Posterior vena cava (tissue), 2 donors: Measurements from ENCODE around the gene PLXNA4. TPM values are rescaled to one million over a fixed set of nuclear protein-coding genes. Genes with fewer than 3 reads are reported as not detected.

Experiments
- DNase-seq: peaks from one replicate; pipeline ENCODE4 v3.0.0-alpha.2; 2020; ENCODE audit warnings: low spot score
- intact Hi-C, 2 donors: fragments of 100-400 bp; cut with DNase I; formaldehyde crosslinking; loops; one replicate each; pipeline versions ENCODE4 v1.14.1 to v1.14.2; 2022 to 2023
- total RNA-seq, 2 donors: library from RNA; stranded (reverse); fragmentation: NEBNext Ultra II Directional; extraction: Animal tissue kit (Norgen Biotek cat#: 25700); gene quantifications; one replicate each; pipeline ENCODE4 v1.2.1, GENCODE V29; 2021
- donor health status: DM: yes; HTN: yes; CAD: no.
- donor health status: DM: yes; HTN: yes; CAD: no.

The PLXNA4 gene
- total RNA-seq, 2 donors from 2014 or later, result 24.9 to 61.2 TPM

GRCh38 chr7:132463922-132464321, 112.3 kb downstream of the PLXNA4 start:
- intact Hi-C loops, result loop anchor here in 1 of 2 donors (10.0 kb wide), 1 partner anchor 59 kb away; no protein-coding TSS in a partner anchor
- DNase-seq, result no peak

GRCh38 chr7:132462478-132462877, 113.8 kb downstream of the PLXNA4 start:
- no peak for DNase-seq
- intact Hi-C loops, result loop anchor here in 1 of 2 donors (10.0 kb wide), 1 partner anchor 58 kb away; no protein-coding TSS in a partner anchor

- no peak for DNase-seq
- intact Hi-C loops, result loop anchor here in 1 of 2 donors (10.0 kb wide), 1 partner anchor 56 kb away; no protein-coding TSS in a partner anchor
Measured at GRCh38 chr7:132461032-132461592, 115.2 kb downstream of the PLXNA4 start.

- DNase-seq, result no peak
- intact Hi-C loops, result no loop called here
Measured at GRCh38 chr7:132458729-132459128, 117.5 kb downstream of the PLXNA4 start.

- intact Hi-C loops, result no loop called here
- DNase-seq, result peak; percentile 1
Measured at GRCh38 chr7:132457658-132458057, 118.6 kb downstream of the PLXNA4 start.

GRCh38 chr7:132456418-132456817, 119.9 kb downstream of the PLXNA4 start:
- no peak for DNase-seq
- intact Hi-C loops, result no loop called here

GRCh38 chr7:132455378-132455777, 120.9 kb downstream of the PLXNA4 start:
- intact Hi-C loops, result no loop called here
- DNase-seq, result no peak

GRCh38 chr7:132453826-132454225, 122.4 kb downstream of the PLXNA4 start:
- intact Hi-C loops, result no loop called here
- no peak for DNase-seq

- no peak for DNase-seq
- intact Hi-C loops, result no loop called here
Measured at GRCh38 chr7:132451161-132451560, 125.1 kb downstream of the PLXNA4 start.

- no peak for DNase-seq
- intact Hi-C loops, result no loop called here
Measured at GRCh38 chr7:132450696-132451095, 125.6 kb downstream of the PLXNA4 start.

- intact Hi-C loops, result no loop called here
- no peak for DNase-seq
Measured at GRCh38 chr7:132450188-132450587, 126.1 kb downstream of the PLXNA4 start.

GRCh38 chr7:132446666-132447278, 129.5 kb downstream of the PLXNA4 start:
- intact Hi-C loops, result no loop called here
- DNase-seq, result peak; percentile 22

- intact Hi-C loops, result no loop called here
- DNase-seq, result peak; percentile 6
Measured at GRCh38 chr7:132446260-132446659, 130.0 kb downstream of the PLXNA4 start.

- intact Hi-C loops, result no loop called here
Measured at GRCh38 chr7:132443761-132444520, 132.3 kb downstream of the PLXNA4 start.

GRCh38 chr7:132441935-132442334, 134.3 kb downstream of the PLXNA4 start:
- intact Hi-C loops, result no loop called here
- peak; percentile 9 for DNase-seq

More at GRCh38 chr7:132443761-132444520, 132.3 kb downstream of the PLXNA4 start:
- DNase-seq, result peak; percentile 35

- peak; percentile 3 for DNase-seq
- intact Hi-C loops, result no loop called here
Measured at GRCh38 chr7:132440151-132440550, 136.1 kb downstream of the PLXNA4 start.

GRCh38 chr7:132438926-132439325, 137.3 kb downstream of the PLXNA4 start:
- intact Hi-C loops, result no loop called here
- DNase-seq, result peak; percentile 73

GRCh38 chr7:132437730-132438129, 138.5 kb downstream of the PLXNA4 start:
- peak; percentile 13 for DNase-seq
- intact Hi-C loops, result no loop called here

GRCh38 chr7:132436121-132436520, 140.1 kb downstream of the PLXNA4 start:
- DNase-seq, result peak; percentile 66
- intact Hi-C loops, result no loop called here
